GM12878 (cell line): ENCODE results near the gene ENO2. TPM values are rescaled to one million over a fixed set of nuclear protein-coding genes. Genes with fewer than 3 reads are reported as not detected.

ENCODE experiments used
- ATAC-seq: fragments of 200-7000 bp; cut with Tn5 transposase; 3 replicates; pipeline ENCODE4 v1.9.1; 2020; ENCODE audit warnings: mild to moderate bottlenecking, moderate library complexity
- BruUV-seq: library from RNA; stranded (reverse); fragments of 400-500 nt; replicated peaks from 2 replicates; lab custom pipeline; 2021; lab: Mats Ljungman, UMichigan
- CTCF ChIA-PET: fragments of 300-600 bp; sonication (Branson Sonifier 250); formaldehyde crosslinking; extraction: SDS; loops from one replicate; lab custom pipeline; 2021; ENCODE audit warnings: inconsistent platforms; lab: Yijun Ruan, JAX
- POLR2A ChIA-PET: fragments of 350-600 bp; formaldehyde crosslinking; extraction: SDS; loops from one replicate; lab custom pipeline; 2021; ENCODE audit warnings: inconsistent platforms; lab: Charles Lee
- RAD21 ChIA-PET: fragments of 300-600 bp; sonication (Branson Sonifier 250); formaldehyde crosslinking; loops from one replicate; lab custom pipeline; 2023; ENCODE audit warnings: antibody characterized with exemption; ENCODE audit not compliant: unreplicated experiment; lab: Charles Lee
- SMC1A ChIA-PET: fragments of 300-600 bp; sonication (Branson Sonifier 250); formaldehyde crosslinking; loops from one replicate; lab custom pipeline; 2023; ENCODE audit not compliant: unreplicated experiment, uncharacterized antibody; lab: Charles Lee
- DNase-seq: peaks from one replicate; pipeline ENCODE4 v3.0.0-alpha.2; 2011; ENCODE audit warnings: low read depth, low spot score
- FAIRE-seq: peaks from 3 replicates; lab custom pipeline; 2011; peaks lifted over from hg19 to GRCh38; lab: Jason Lieb, UNC
- H2AFZ ChIP-seq: 2 replicates; pipeline ENCODE4 v1.6.0; 2011; ENCODE audit warnings: low read depth, low read length, control low read depth; ENCODE audit not compliant: control insufficient read depth
- H3K27ac ChIP-seq: 2 replicates; pipeline ENCODE4 v1.5.1; 2011; ENCODE audit warnings: control low read depth; ENCODE audit not compliant: control insufficient read depth, insufficient read depth
- H3K27me3 ChIP-seq, 2 experiments: replicated peaks in 1 of 2; 2 replicates each; pipeline versions ENCODE4 v1.6.0 to v1.6.1; 2011; ENCODE audit warnings: low read length in 1 of 2; ENCODE audit not compliant: control insufficient read depth in 2 of 2, insufficient read depth in 2 of 2
- H3K36me3 ChIP-seq, 2 experiments: 2 replicates each; pipeline ENCODE4 v1.5.1; 2011; ENCODE audit warnings: low read length in 1 of 2; ENCODE audit not compliant: control insufficient read depth in 2 of 2, insufficient read depth in 2 of 2
- H3K4me1 ChIP-seq: 2 replicates; pipeline ENCODE4 v1.6.1; 2011; ENCODE audit warnings: mild to moderate bottlenecking, low read length, moderate library complexity, mixed read lengths; ENCODE audit not compliant: control insufficient read depth, insufficient read depth
- H3K4me2 ChIP-seq: 2 replicates; pipeline ENCODE4 v1.6.0; 2011; ENCODE audit warnings: control low read depth; ENCODE audit not compliant: control insufficient read depth, insufficient read depth
- H3K4me3 ChIP-seq: fragments of 200-600 bp; sonication (generic); 2 replicates; pipeline ENCODE4 v1.5.1; 2016
- H3K79me2 ChIP-seq: 2 replicates; pipeline ENCODE4 v1.6.0; 2011; ENCODE audit warnings: low read length; ENCODE audit not compliant: control insufficient read depth, insufficient read depth
- H3K9ac ChIP-seq: 2 replicates; pipeline ENCODE4 v1.8.0; 2011; ENCODE audit warnings: low read length, control low read depth, mixed read lengths; ENCODE audit not compliant: control insufficient read depth, insufficient read depth
- H3K9me3 ChIP-seq: replicated peaks from 3 replicates; pipeline ENCODE4 v1.5.1; 2011; ENCODE audit warnings: mild to moderate bottlenecking, low read length; ENCODE audit not compliant: control insufficient read depth, insufficient read depth
- H4K20me1 ChIP-seq: 2 replicates; pipeline ENCODE4 v1.6.0; 2011; ENCODE audit not compliant: control insufficient read depth, insufficient read depth
- ASH2L ChIP-seq: fragments of 300-600, 200-600 bp; sonication (generic); IDR thresholded peaks from 2 replicates; pipeline ENCODE4 v1.6.1; 2017; ENCODE audit warnings: low read depth, mild to moderate bottlenecking, borderline replicate concordance
- BACH1 ChIP-seq: fragments of 450-650 bp; IDR thresholded peaks from 2 replicates; pipeline ENCODE4 v1.6.1; 2017; ENCODE audit warnings: mild to moderate bottlenecking, borderline replicate concordance
- CREM ChIP-seq: IDR thresholded peaks from 2 replicates; pipeline ENCODE4 v1.6.1; 2014; ENCODE audit warnings: antibody characterized with exemption, low read depth
- JUNB ChIP-seq: IDR thresholded peaks from 2 replicates; pipeline ENCODE4 v1.6.1; 2016; ENCODE audit warnings: antibody characterized with exemption, mild to moderate bottlenecking
- JUND ChIP-seq: IDR thresholded peaks from 2 replicates; pipeline ENCODE4 v1.6.1; 2012; ENCODE audit warnings: low read depth, mild to moderate bottlenecking, low read length, improper control_type of control experiment, moderate library complexity
- NFXL1 ChIP-seq: fragments of 450-650 bp; IDR thresholded peaks from 2 replicates; pipeline ENCODE4 v1.6.1; 2017; ENCODE audit warnings: antibody characterized with exemption, mild to moderate bottlenecking, borderline replicate concordance
- NR2C1 ChIP-seq: fragments of 450-650 bp; IDR thresholded peaks from 2 replicates; pipeline ENCODE4 v1.6.1; 2017; ENCODE audit warnings: antibody characterized with exemption, mild to moderate bottlenecking, moderate library complexity
- NR2F1 ChIP-seq: fragments of 450-650 bp; conservative IDR thresholded peaks from 2 replicates; pipeline ENCODE4 v1.6.1; 2017; ENCODE audit warnings: mild to moderate bottlenecking
- PML ChIP-seq: IDR thresholded peaks from 2 replicates; pipeline ENCODE4 v1.6.1; 2012; ENCODE audit warnings: low read length, inconsistent platforms
- RB1 ChIP-seq: fragments of 450-650 bp; formaldehyde crosslinking; IDR thresholded peaks from 2 replicates; pipeline ENCODE4 v1.6.1; 2017; ENCODE audit warnings: mild to moderate bottlenecking, borderline replicate concordance
- RELB ChIP-seq: fragments of 450-650 bp; IDR thresholded peaks from 2 replicates; pipeline ENCODE4 v1.6.1; 2017; ENCODE audit warnings: low read depth, mild to moderate bottlenecking, moderate library complexity
- SMC3 ChIP-seq: IDR thresholded peaks from 2 replicates; pipeline ENCODE4 v1.6.1; 2011; ENCODE audit warnings: low read length, improper control_type of control experiment, borderline replicate concordance
- TAF1 ChIP-seq: IDR thresholded peaks from 2 replicates; pipeline ENCODE4 v1.6.1; 2011; ENCODE audit warnings: mild to moderate bottlenecking, low read depth, low read length, borderline replicate concordance
- YBX1 ChIP-seq: fragments of 450-650 bp; IDR thresholded peaks from 2 replicates; pipeline ENCODE4 v1.6.1; 2016; ENCODE audit warnings: antibody characterized with exemption
- ZNF217 ChIP-seq: fragments of 450-650 bp; IDR thresholded peaks from 2 replicates; pipeline ENCODE4 v1.6.1; 2017; ENCODE audit warnings: antibody characterized with exemption, mild to moderate bottlenecking
- ZNF24 ChIP-seq: fragments of 450-650 bp; IDR thresholded peaks from 2 replicates; pipeline ENCODE4 v1.6.1; 2017; ENCODE audit warnings: antibody characterized with exemption, mild to moderate bottlenecking
- ZZZ3 ChIP-seq: IDR thresholded peaks from 2 replicates; pipeline ENCODE4 v1.6.1; 2011; ENCODE audit warnings: low read depth; ENCODE audit not compliant: control insufficient read depth, insufficient read length
- WGBS: methylation state at CpG from one replicate; pipeline ENCODE4 v1.1.6; 2016; ENCODE audit warnings: low lambda C conversion rate; ENCODE audit not compliant: insufficient replicate concordance, insufficient coverage; ENCODE audit errors: missing lambda C conversion rate; 5-methylcytosine and 5-hydroxymethylcytosine counted together
- in situ Hi-C: fragments of 300-500 bp; cut with MboI; formaldehyde crosslinking; loops from 9 replicates; pipeline ENCODE4 v1.14.3; 2018; ENCODE audit warnings: mixed read lengths
- intact Hi-C: fragments of 100-400 bp; cut with micrococcal nuclease; formaldehyde crosslinking; loops from one replicate; pipeline ENCODE4 v1.14.2; 2022; ENCODE audit not compliant: unreplicated experiment
- polyA plus RNA-seq, 11 experiments: library from polyadenylated mRNA; depleted of rRNA in 4 of 11; unstranded in 6 of 11; stranded (reverse) in 5 of 11; fragments of >200 nt; fragmentation: Nextera tagmentation in 4 of 11; fragmentation: Illumina TruSeq in 1 of 11; extraction: Ambion mirVana in 4 of 11; extraction: Trizol in 1 of 11; gene quantifications; 1 replicate in 1 of 11; 2 replicates in 10 of 11; pipeline versions ENCODE4 v1.2.1 to v1.2.3, GENCODE V29; 2011 to 2016; ENCODE audit warnings: inconsistent platforms in 2 of 11, missing spikeins in 2 of 11, low read depth in 1 of 11
- total RNA-seq, 4 experiments: library from RNA; depleted of rRNA in 3 of 4; stranded (reverse); fragments of >200 nt in 3 of 4; fragmentation: Illumina TruSeq in 1 of 4; extraction: Trizol in 1 of 4; gene quantifications; 2 replicates each; pipeline versions ENCODE4 v1.2.1 to v1.2.3, GENCODE V29; 2013 to 2021

The ENO2 gene
- total and polyA plus RNA-seq, 10 of the 15 experiments (the other 5 are each of a cell fraction or from before 2014, with no cell fraction given) = 24.8 to 196 (median 43.1) TPM

- TF ChIP-seq RELB (no peak), CREM (no peak), JUND (no peak), TAF1 (no peak)
Measured at GRCh38 chr12:6936194-6936635, 21.8 kb downstream of the ENO2 start (continued).

GRCh38 chr12:6936636-6937480 lies 22.5 kb downstream of the ENO2 start:
- Histone ChIP-seq H3K4me1 (peaks cover 11% of the 10 kb centered on the region; the same call in 1 of the 2 replicates), H2AFZ (no peak overlapping the region; the same call in 1 of the 2 replicates), H3K36me3 (peaks cover 5 to 6% of the 10 kb centered on the region in 2 experiments; a peak in 3 of 4 replicates), H3K9ac (peak overlapping the region; percentile 96), H3K4me2 (peak overlapping the region; percentile 95), H3K4me3 (peak overlapping the region; percentile 86), H3K27ac (peak overlapping the region; percentile 92), H3K27me3 (no peaks in the 10 kb centered on the region), H3K79me2 (peaks cover 26% of the 10 kb centered on the region), H4K20me1 (no peaks in the 10 kb centered on the region), H3K9me3 (no peaks in the 10 kb centered on the region)
- ChIA-PET POLR2A (interaction anchor here (0.5 to 17.8 kb wide), 9 partner anchors 8 to 81 kb away, joined by 3 to 524 read pairs (median 7); partner anchors contain the start of genes ATN1, LPCAT3, LRRC23 and PTPN6), RAD21 (interaction anchor here (0.9 to 1.7 kb wide), 3 partner anchors 12 to 67 kb away, joined by 3 to 6 read pairs (median 3); no protein-coding TSS in a partner anchor), SMC1A (interaction anchor here (0.6 to 2.3 kb wide), 5 partner anchors 8 to 84 kb away, joined by 3 to 7 read pairs (median 3); partner anchors contain the start of gene TPI1), CTCF (interaction anchor here (0.5 to 8.6 kb wide), 20 partner anchors 8 to 404 kb away, joined by 3 to 111 read pairs (median 4); partner anchors contain the start of genes C1R, LRRC23 and SPSB2)
- intact Hi-C loops = no loop called here
- ATAC-seq (peak; percentile 38), FAIRE-seq (no peak), DNase-seq (no peak)
- in situ Hi-C loops = no loop called here
- WGBS = 2% methylated on average over 36 of the region's 36 CpGs
- TSS peak; percentile 40 for BruUV-seq
- TF ChIP-seq NR2F1 = no peak
- TF ChIP-seq ZNF217 = no peak
- no peak for TF ChIP-seq YBX1
- 0 out of 2 replicates have a peak, but pooled peaks have one; percentile 19 for TF ChIP-seq RB1
- TF ChIP-seq SMC3 = no peak
- TF ChIP-seq NR2C1 = no peak
- TF ChIP-seq NFXL1 = no peak
- TF ChIP-seq BACH1 = peak; percentile 18; the same call in 1 of the 2 replicates
- TF ChIP-seq ZZZ3 = no peak
- TF ChIP-seq PML = no peak
- no peak for TF ChIP-seq ZNF24
- TF ChIP-seq ASH2L = no peak
- TF ChIP-seq JUNB = no peak
